ENCODE data around the gene DPF3. TPM values are rescaled to one million over a fixed set of nuclear protein-coding genes. Genes with fewer than 3 reads are reported as not detected.

DPF3 gene
- total and polyA plus RNA-seq, 9 of the 15 experiments (the other 6 are each of a cell fraction or from before 2014, with no cell fraction given): 0.21 to 4.9 (median 1.2) TPM

DNA sequence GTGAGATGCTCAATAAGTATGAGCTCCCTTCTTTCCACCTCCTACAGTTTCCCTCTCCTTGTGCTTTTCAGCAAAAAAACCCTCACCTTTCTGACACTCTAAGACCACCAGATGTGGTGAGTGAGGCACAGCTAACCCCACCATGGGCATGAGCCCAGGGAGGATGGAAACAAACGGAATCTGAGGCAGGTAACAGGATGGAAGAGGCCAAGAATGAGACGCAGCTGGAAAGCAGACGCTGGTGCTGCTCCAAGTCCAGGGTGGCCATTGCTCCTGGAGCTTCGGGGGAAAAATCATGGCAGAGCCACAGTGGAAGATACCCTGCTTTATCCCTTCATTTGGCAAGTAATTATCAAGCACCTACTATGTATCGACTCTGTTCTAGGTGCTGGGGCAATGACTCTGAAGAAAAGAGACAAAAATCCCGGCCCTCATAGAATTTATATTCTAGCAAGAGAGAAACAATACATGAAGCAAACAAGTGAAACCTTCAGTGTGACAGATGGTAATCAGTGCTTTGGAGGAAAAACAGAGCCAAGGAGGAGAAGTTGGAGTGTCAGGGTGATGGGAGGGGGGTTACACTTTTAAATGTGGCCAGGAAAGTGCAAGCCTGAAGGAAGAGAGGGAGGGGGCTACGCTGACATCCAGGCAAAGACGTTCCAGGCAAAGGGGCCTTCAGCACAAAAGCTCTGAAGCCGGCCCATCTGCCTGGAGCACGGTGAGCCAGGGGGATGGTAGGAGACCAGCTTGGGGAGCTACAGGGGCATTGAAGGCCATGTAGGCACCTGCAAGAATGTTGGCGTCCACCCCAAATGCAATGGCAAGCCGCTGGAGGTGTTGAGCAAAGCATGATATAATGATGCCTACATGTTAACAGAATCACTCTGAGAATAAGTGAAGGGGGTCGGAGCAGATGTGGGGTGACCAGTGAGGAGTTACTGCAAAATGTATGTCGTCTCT is 154.2 kb downstream of the DPF3 start (continued):
- no peak for TF ChIP-seq FOSL1 (tag; conservative IDR thresholded peaks at IDR 0.05)

DNA sequence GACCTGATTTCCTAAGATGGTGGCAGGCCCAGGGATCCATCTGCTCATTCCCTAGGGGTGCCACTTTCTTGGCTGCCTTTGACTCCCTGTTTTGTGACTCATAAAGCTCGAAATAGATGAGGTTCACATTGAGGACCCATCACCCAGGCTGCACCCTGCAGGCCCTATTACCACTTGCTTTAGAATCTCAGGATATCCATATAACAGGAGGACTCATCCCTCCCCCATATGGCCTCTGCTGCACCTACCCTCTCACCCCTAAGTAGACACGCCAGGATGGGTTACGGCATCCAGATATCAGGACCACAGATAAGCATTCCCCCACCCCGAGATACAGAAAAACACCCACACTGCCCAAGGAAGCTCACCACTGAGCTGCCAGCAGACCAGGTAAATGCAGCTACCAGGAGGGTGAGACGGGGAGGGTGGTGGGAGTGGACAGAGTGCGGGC is 155.7 kb downstream of the DPF3 start:
- Histone ChIP-seq H3K4me3 (no peak overlapping the region), H3K27ac (ENCODE audit: extremely low read depth, low read depth, low read length) (no peak overlapping the region), H3K79me2 (ENCODE audit: control insufficient read depth, insufficient read depth, low read length) (no peaks in the 10 kb centered on the region), H3K9ac (ENCODE audit: insufficient read depth in 1 of 2, low read depth in 2 of 2, low read length in 2 of 2) (no peak overlapping the region), H4K20me1 (replicated peaks; ENCODE audit: control insufficient read depth, insufficient read depth, low read length) (no peaks in the 10 kb centered on the region), H3K9me3 (replicated peaks; ENCODE audit: control insufficient read depth, insufficient read depth, low read depth, low read length) (no peaks in the 10 kb centered on the region), H3K36me3 (ENCODE audit: control insufficient read depth, insufficient read depth, low read length) (no peaks in the 10 kb centered on the region), H3K4me2 (ENCODE audit: insufficient read depth, low read length) (no peak overlapping the region), H3K4me1 (replicated peaks in 1 of 2; ENCODE audit: control insufficient read depth in 2 of 2, insufficient read depth in 2 of 2, low read length in 2 of 2) (peaks cover 16 to 21% of the 10 kb centered on the region in 2 experiments; a peak in 4 of 5 replicates), H2AFZ (ENCODE audit: low read depth, low read length) (no peak overlapping the region), H3K9me1 (ENCODE audit: control insufficient read depth, insufficient read depth, low read length) (no peaks in the 10 kb centered on the region), H3K27me3 (ENCODE audit: control insufficient read depth in 2 of 2, insufficient read depth in 2 of 2, low read length in 2 of 2) (no peaks in the 10 kb centered on the region; a peak in 1 of 5 replicates)
- intact Hi-C loops (cut with micrococcal nuclease) (loop anchor here (10.0 kb wide), 1 partner anchor 167 kb away; no protein-coding TSS in a partner anchor), in situ Hi-C loops (cut with MboI) (no loop called here)
- BruUV-seq (replicated peaks): no TSS peak
- FAIRE-seq (no peak), ATAC-seq (no peak), DNase-seq (ENCODE audit: extremely low read depth in 1 of 4, low spot score in 3 of 4) (no peak)
- TF ChIP-seq HDAC2 (IDR thresholded peaks at IDR 0.05) (no peak), ELF4 (CRISPR knock-in tag; IDR thresholded peaks at IDR 0.05) (no peak), POLR2A (conservative IDR thresholded peaks at IDR 0.05) (no peak), BCOR (IDR thresholded peaks at IDR 0.05) (no peak), SMARCC2 (IDR thresholded peaks at IDR 0.05; ENCODE audit: low read depth) (no peak), SIN3A (IDR thresholded peaks at IDR 0.05; ENCODE audit: borderline replicate concordance in 2 of 2, control insufficient read depth in 1 of 2, low read depth in 2 of 2, low read length in 2 of 2) (no peak)
- TF ChIP-seq, protein P1, sequence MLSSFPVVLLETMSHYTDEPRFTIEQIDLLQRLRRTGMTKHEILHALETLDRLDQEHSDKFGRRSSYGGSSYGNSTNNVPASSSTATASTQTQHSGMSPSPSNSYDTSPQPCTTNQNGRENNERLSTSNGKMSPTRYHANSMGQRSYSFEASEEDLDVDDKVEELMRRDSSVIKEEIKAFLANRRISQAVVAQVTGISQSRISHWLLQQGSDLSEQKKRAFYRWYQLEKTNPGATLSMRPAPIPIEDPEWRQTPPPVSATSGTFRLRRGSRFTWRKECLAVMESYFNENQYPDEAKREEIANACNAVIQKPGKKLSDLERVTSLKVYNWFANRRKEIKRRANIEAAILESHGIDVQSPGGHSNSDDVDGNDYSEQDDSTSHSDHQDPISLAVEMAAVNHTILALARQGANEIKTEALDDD (IDR thresholded peaks at IDR 0.05): no peak
- WGBS (ENCODE audit: insufficient coverage, low coverage, missing lambda C conversion rate): 47% methylated on average over 5 of the region's 6 CpGs
- ChIA-PET POLR2A (no interaction called here), CTCF (ENCODE audit: low intra/inter-chr PET ratio) (no interaction called here)

Measured in K562 (cell line).